SU-DHL-6 (cell line): ENCODE data around the gene CARMIL1.

Experiments
- H2AFZ ChIP-seq: fragments of 200-600 bp; sonication (generic); 2 replicates; pipeline ENCODE4 v1.6.1; 2014; ENCODE audit warnings: low read depth, mild to moderate bottlenecking, moderate library complexity, mixed read lengths, antibody characterized with exemption, low read length; ENCODE audit not compliant: severe bottlenecking
- H3F3A ChIP-seq: fragments of 200-600 bp; shearing (Covaris generic); 2 replicates; pipeline ENCODE4 v1.6.0; 2016; ENCODE audit warnings: antibody characterized with exemption, mild to moderate bottlenecking; ENCODE audit not compliant: insufficient read depth
- H3K27ac ChIP-seq: fragments of 200-600 bp; sonication (generic); 2 replicates; pipeline ENCODE4 v1.5.1; 2016; ENCODE audit warnings: low read depth, mild to moderate bottlenecking, low read length, moderate library complexity, mixed read lengths
- H3K27me3 ChIP-seq: fragments of 200-600 bp; sonication (generic), shearing (Covaris generic); 2 replicates; pipeline ENCODE4 v1.6.0; 2014; ENCODE audit warnings: mild to moderate bottlenecking, low read length
- H3K36me3 ChIP-seq: fragments of 200-600 bp; sonication (generic); 2 replicates; pipeline ENCODE4 v1.6.1; 2014; ENCODE audit warnings: mild to moderate bottlenecking, low read length, mixed read lengths
- H3K4me2 ChIP-seq: fragments of 300-600, 200-600 bp; shearing (Covaris generic), sonication (generic); 2 replicates; pipeline ENCODE4 v1.6.0; 2014; ENCODE audit warnings: low read length, low read depth, mild to moderate bottlenecking; ENCODE audit not compliant: poor library complexity, severe bottlenecking
- H3K4me3 ChIP-seq: fragments of 200-600 bp; sonication (generic); 2 replicates; pipeline ENCODE4 v1.5.1; 2014; ENCODE audit warnings: antibody characterized with exemption, low read length, mild to moderate bottlenecking, mixed read lengths; ENCODE audit not compliant: insufficient read depth, poor library complexity, severe bottlenecking
- H3K79me2 ChIP-seq: fragments of 200-600 bp; sonication (generic); 2 replicates; pipeline ENCODE4 v1.6.1; 2014; ENCODE audit warnings: mild to moderate bottlenecking, low read length, moderate library complexity; ENCODE audit not compliant: insufficient read depth
- H3K9ac ChIP-seq: fragments of 200-600 bp; sonication (generic); 2 replicates; pipeline ENCODE4 v1.7.0; 2014; ENCODE audit warnings: mild to moderate bottlenecking, low read length
- H3K9me2 ChIP-seq: fragments of 200-600 bp; sonication (generic); replicated peaks from 2 replicates; pipeline ENCODE4 v1.6.1; 2014; ENCODE audit warnings: low read length; ENCODE audit not compliant: insufficient read depth
- H3K9me3 ChIP-seq: fragments of 200-600 bp; sonication (generic); 2 replicates; pipeline ENCODE4 v1.6.1; 2014; ENCODE audit warnings: low read length, mixed read lengths; ENCODE audit not compliant: insufficient read depth
- H4K20me1 ChIP-seq: fragments of 200-600 bp; sonication (generic); 2 replicates; pipeline ENCODE4 v1.6.1; 2014; ENCODE audit warnings: low read depth, mild to moderate bottlenecking, antibody characterized with exemption, low read length, moderate library complexity, mixed read lengths
- CTCF ChIP-seq: fragments of 200-600 bp; sonication (generic); IDR thresholded peaks from one replicate; pipeline ENCODE4 v1.5.1; 2017; ENCODE audit warnings: antibody characterized with exemption, mild to moderate bottlenecking, low read length, moderate library complexity; ENCODE audit not compliant: insufficient read depth, poor library complexity, severe bottlenecking
- EZH2phosphoT487 ChIP-seq: fragments of 200-600 bp; sonication (generic), shearing (Covaris generic); conservative IDR thresholded peaks from 2 replicates; pipeline ENCODE4 v1.6.1; 2018; ENCODE audit warnings: mild to moderate bottlenecking, antibody characterized with exemption, low read length, moderate library complexity, mixed read lengths

The CARMIL1 gene

GRCh38 chr6:25411316-25411950, 132.3 kb downstream of the CARMIL1 start:
- H3K9ac ChIP-seq: no peak overlapping the region
- H3K27ac ChIP-seq: no peak overlapping the region
- H3K9me2 ChIP-seq: no peaks in the 10 kb centered on the region
- H3K27me3 ChIP-seq: no peaks in the 10 kb centered on the region
- H3K9me3 ChIP-seq: no peaks in the 10 kb centered on the region
- no peaks in the 10 kb centered on the region for H3K36me3 ChIP-seq
- peak overlapping the region; percentile 0 for H3K4me3 ChIP-seq
- H4K20me1 ChIP-seq: peaks cover 5% of the 10 kb centered on the region; the same call in 1 of the 2 replicates
- peak overlapping the region; percentile 50 for H3K4me2 ChIP-seq
- H3K79me2 ChIP-seq: peaks cover 36% of the 10 kb centered on the region
- no peak overlapping the region for H2AFZ ChIP-seq
- H3F3A ChIP-seq: peaks cover 17% of the 10 kb centered on the region
- TF ChIP-seq CTCF (no peak), EZH2phosphoT487 (no peak)

GRCh38 chr6:25413207-25413905, 134.2 kb downstream of the CARMIL1 start:
- Histone ChIP-seq H3K79me2 (peaks cover 45% of the 10 kb centered on the region), H4K20me1 (peaks cover 5% of the 10 kb centered on the region; the same call in 1 of the 2 replicates), H3K9me2 (no peaks in the 10 kb centered on the region), H3K4me2 (peak overlapping the region; percentile 15), H3K27ac (no peak overlapping the region), H3F3A (peaks cover 3% of the 10 kb centered on the region; the same call in 1 of the 2 replicates), H3K9ac (no peak overlapping the region), H3K4me3 (no peak overlapping the region), H3K27me3 (no peaks in the 10 kb centered on the region), H3K9me3 (no peaks in the 10 kb centered on the region), H2AFZ (no peak overlapping the region), H3K36me3 (no peaks in the 10 kb centered on the region)
- TF ChIP-seq CTCF (no peak), EZH2phosphoT487 (no peak)

- Histone ChIP-seq H3K9me2 (no peaks in the 10 kb centered on the region), H3K9me3 (peaks cover 8% of the 10 kb centered on the region; the same call in 1 of the 2 replicates), H4K20me1 (peaks cover 5% of the 10 kb centered on the region; the same call in 1 of the 2 replicates), H3F3A (no peaks in the 10 kb centered on the region), H3K9ac (no peak overlapping the region), H3K27ac (no peak overlapping the region), H3K4me3 (no peak overlapping the region), H2AFZ (no peak overlapping the region), H3K36me3 (no peaks in the 10 kb centered on the region), H3K27me3 (no peaks in the 10 kb centered on the region), H3K79me2 (peaks cover 39% of the 10 kb centered on the region), H3K4me2 (no peak overlapping the region)
- TF ChIP-seq EZH2phosphoT487 (no peak), CTCF (no peak)
These were observed 135.0 kb downstream of the CARMIL1 start for GRCh38 chr6:25414168-25414567.
